GM21360 (cell line): Measurements from ENCODE around the gene UBE2E1.
"Not testable (repeated sequence)": the region's sequence is repeated elsewhere in the genome, so short reads cannot be mapped to it uniquely, and the experiment has no call there.

Source experiments
- ATAC-seq: cut with Tn5 transposase; IDR thresholded peaks from one replicate; pipeline ENCODE4 v1.9.1; 2021; ENCODE audit warnings: mild to moderate bottlenecking, moderate library complexity; ENCODE audit not compliant: unreplicated experiment

UBE2E1 gene

GRCh38 chr3:23875113-23875725 lies 69.5 kb downstream of the UBE2E1 start:
- ATAC-seq, result no peak

GRCh38 chr3:23876923-23877322 lies 71.2 kb downstream of the UBE2E1 start:
- no peak for ATAC-seq

- no peak for ATAC-seq
These were observed 71.7 kb downstream of the UBE2E1 start for GRCh38 chr3:23877329-23877980.

GRCh38 chr3:23879485-23879884 lies 73.7 kb downstream of the UBE2E1 start:
- no peak for ATAC-seq

- no peak for ATAC-seq
These were observed 75.1 kb downstream of the UBE2E1 start for GRCh38 chr3:23880703-23881339.

- not testable (repeated sequence) for ATAC-seq
These were observed 76.2 kb downstream of the UBE2E1 start for GRCh38 chr3:23881993-23882392.

GRCh38 chr3:23882487-23882918 lies 76.7 kb downstream of the UBE2E1 start:
- no peak for ATAC-seq

GRCh38 chr3:23884481-23884880 lies 78.7 kb downstream of the UBE2E1 start:
- no peak for ATAC-seq

GRCh38 chr3:23885210-23885609 lies 79.5 kb downstream of the UBE2E1 start:
- ATAC-seq, result no peak

- ATAC-seq, result no peak
These were observed 80.6 kb downstream of the UBE2E1 start for GRCh38 chr3:23886311-23886710.

GRCh38 chr3:23888617-23889228 lies 83.0 kb downstream of the UBE2E1 start:
- no peak for ATAC-seq

- no peak for ATAC-seq
These were observed 83.6 kb downstream of the UBE2E1 start for GRCh38 chr3:23889386-23889785.

GRCh38 chr3:23889950-23890349 lies 84.2 kb downstream of the UBE2E1 start:
- no peak for ATAC-seq

- no peak for ATAC-seq
These were observed 88.7 kb downstream of the UBE2E1 start for GRCh38 chr3:23894254-23895061.

GRCh38 chr3:23895181-23895580 lies 89.4 kb downstream of the UBE2E1 start:
- no peak for ATAC-seq

- ATAC-seq, result no peak
These were observed 95.0 kb downstream of the UBE2E1 start for GRCh38 chr3:23900744-23901143.

GRCh38 chr3:23904545-23904944 lies 98.8 kb downstream of the UBE2E1 start:
- no peak for ATAC-seq

- no peak for ATAC-seq
These were observed 103.6 kb downstream of the UBE2E1 start for GRCh38 chr3:23909341-23909740.

GRCh38 chr3:23911397-23911796 lies 105.6 kb downstream of the UBE2E1 start:
- no peak for ATAC-seq

GRCh38 chr3:23912335-23912734 lies 106.6 kb downstream of the UBE2E1 start:
- ATAC-seq, result not testable (repeated sequence)

- ATAC-seq, result no peak
These were observed 107.4 kb downstream of the UBE2E1 start for GRCh38 chr3:23913182-23913581.
